OCI-LY1 (cell line): ENCODE data around the gene ECSCR.

ENCODE experiments used
- H2AFZ ChIP-seq: fragments of 200-600 bp; sonication (generic), shearing (Covaris generic); 2 replicates; pipeline ENCODE4 v1.6.0; 2014; ENCODE audit warnings: antibody characterized with exemption, mild to moderate bottlenecking, low read length
- H3F3A ChIP-seq: fragments of 200-600 bp; sonication (generic), shearing (Covaris generic); 2 replicates; pipeline ENCODE4 v1.6.0; 2014; ENCODE audit warnings: mild to moderate bottlenecking, antibody characterized with exemption, low read length, moderate library complexity; ENCODE audit not compliant: insufficient read depth
- H3K27ac ChIP-seq: fragments of 200-600 bp; sonication (generic); 2 replicates; pipeline ENCODE4 v1.5.1; 2014; ENCODE audit warnings: low read length, mixed run types, mild to moderate bottlenecking, low read depth; ENCODE audit not compliant: poor library complexity, severe bottlenecking
- H3K27me3 ChIP-seq: fragments of 200-600 bp; sonication (generic); 2 replicates; pipeline ENCODE4 v1.6.0; 2014; ENCODE audit warnings: antibody characterized with exemption, mild to moderate bottlenecking, low read length, moderate library complexity; ENCODE audit not compliant: insufficient read depth
- H3K36me3 ChIP-seq: fragments of 200-600 bp; sonication (generic); 2 replicates; pipeline ENCODE4 v1.6.1; 2014; ENCODE audit warnings: mild to moderate bottlenecking, antibody characterized with exemption, low read length, moderate library complexity, mixed read lengths; ENCODE audit not compliant: insufficient read depth
- H3K4me1 ChIP-seq: fragments of 200-600 bp; sonication (generic); 2 replicates; pipeline ENCODE4 v1.5.1; 2014; ENCODE audit warnings: mild to moderate bottlenecking, low read length, moderate library complexity; ENCODE audit not compliant: insufficient read depth, severe bottlenecking
- H3K4me2 ChIP-seq: fragments of 200-600 bp; sonication (generic), shearing (Covaris generic); 2 replicates; pipeline ENCODE4 v1.6.1; 2014; ENCODE audit warnings: low read length
- H3K4me3 ChIP-seq: fragments of 200-600 bp; sonication (generic); 2 replicates; pipeline ENCODE4 v1.5.1; 2014; ENCODE audit warnings: low read length, low read depth, mild to moderate bottlenecking, mixed read lengths; ENCODE audit not compliant: poor library complexity, severe bottlenecking
- H3K79me2 ChIP-seq: fragments of 200-600 bp; shearing (Covaris generic); 2 replicates; pipeline ENCODE4 v1.6.1; 2016; ENCODE audit warnings: mixed run types, low read length, mixed read lengths; ENCODE audit not compliant: insufficient read depth
- H3K9ac ChIP-seq: fragments of 200-600 bp; sonication (generic), shearing (Covaris generic); 2 replicates; pipeline ENCODE4 v1.6.1; 2014; ENCODE audit warnings: mild to moderate bottlenecking, low read length, mixed read lengths
- H3K9me2 ChIP-seq: fragments of 200-600 bp; sonication (generic), shearing (Covaris generic); 2 replicates; pipeline ENCODE4 v1.6.1; 2014; ENCODE audit warnings: low read depth, mild to moderate bottlenecking, low read length, mixed read lengths
- H3K9me3 ChIP-seq: fragments of 200-600 bp; shearing (Covaris generic); 2 replicates; pipeline ENCODE4 v1.6.1; 2014; ENCODE audit warnings: low read length, mixed read lengths
- H4K20me1 ChIP-seq: fragments of 200-600 bp; sonication (generic), shearing (Covaris generic); 2 replicates; pipeline ENCODE4 v1.6.0; 2016; ENCODE audit warnings: mild to moderate bottlenecking, low read length; ENCODE audit not compliant: insufficient read depth
- CTCF ChIP-seq: fragments of 200-600 bp; sonication (generic), shearing (Covaris generic); IDR thresholded peaks from 2 replicates; pipeline ENCODE4 v1.5.1; 2017; ENCODE audit warnings: mild to moderate bottlenecking, antibody characterized with exemption, low read length, moderate library complexity, mixed read lengths
- EZH2 ChIP-seq: fragments of 200-600 bp; sonication (generic), shearing (Covaris generic); IDR thresholded peaks from 2 replicates; pipeline ENCODE4 v1.8.0; 2017; ENCODE audit warnings: borderline replicate concordance, mixed run types, mild to moderate bottlenecking, antibody characterized with exemption, low read length, moderate library complexity, mixed read lengths

The ECSCR gene

DNA sequence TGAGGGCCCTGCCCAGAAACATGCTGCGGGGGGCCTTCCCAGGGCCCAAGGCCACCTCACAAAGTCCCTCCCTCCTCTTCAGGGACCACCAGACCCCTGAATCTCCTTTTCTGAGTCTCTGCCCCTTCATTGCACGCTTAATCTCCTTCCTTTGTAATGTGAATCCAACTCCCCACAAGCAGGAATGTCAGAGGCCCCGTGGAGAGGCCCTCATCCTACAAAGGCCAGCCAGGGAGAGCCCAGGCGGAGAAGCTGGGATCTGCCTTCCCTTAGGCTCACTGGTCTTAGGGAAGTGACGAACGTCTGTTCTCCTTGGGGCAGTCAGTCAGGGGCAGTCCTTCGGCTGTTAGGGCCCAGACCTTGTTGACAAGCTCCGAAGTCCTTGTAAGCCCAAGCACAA, 10.6 kb upstream of the ECSCR start:
- TF ChIP-seq EZH2 (no peak), CTCF (no peak)
- Histone ChIP-seq H3K27ac (no peak overlapping the region), H3K4me3 (no peak overlapping the region), H3F3A (no peaks in the 10 kb centered on the region), H3K36me3 (no peaks in the 10 kb centered on the region), H3K9ac (no peak overlapping the region), H3K9me2 (no peaks in the 10 kb centered on the region), H4K20me1 (no peaks in the 10 kb centered on the region), H3K27me3 (peaks cover 22% of the 10 kb centered on the region; the same call in 1 of the 2 replicates), H3K9me3 (no peaks in the 10 kb centered on the region), H3K79me2 (no peaks in the 10 kb centered on the region), H3K4me2 (no peak overlapping the region), H3K4me1 (peaks cover 4% of the 10 kb centered on the region), H2AFZ (no peak overlapping the region)

GRCh38 chr5:139472386-139473030, 10.0 kb upstream of the ECSCR start:
- Histone ChIP-seq H3K36me3 (no peaks in the 10 kb centered on the region), H3K9me3 (no peaks in the 10 kb centered on the region), H3K9ac (no peak overlapping the region), H3F3A (no peaks in the 10 kb centered on the region), H2AFZ (no peak overlapping the region), H3K4me2 (no peak overlapping the region), H3K4me3 (no peak overlapping the region), H3K9me2 (no peaks in the 10 kb centered on the region), H3K79me2 (no peaks in the 10 kb centered on the region), H3K27me3 (peaks cover 22% of the 10 kb centered on the region; the same call in 1 of the 2 replicates), H3K4me1 (peaks cover 4% of the 10 kb centered on the region), H3K27ac (no peak overlapping the region), H4K20me1 (no peaks in the 10 kb centered on the region)
- TF ChIP-seq CTCF (no peak), EZH2 (no peak)

- no peaks in the 10 kb centered on the region for H3K79me2 ChIP-seq
- peaks cover 22% of the 10 kb centered on the region; the same call in 1 of the 2 replicates for H3K27me3 ChIP-seq
- no peaks in the 10 kb centered on the region for H3K36me3 ChIP-seq
- H3K9ac ChIP-seq: no peak within 1 kb of the TSS
- H3K4me1 ChIP-seq: peaks cover 4% of the 10 kb centered on the region
- H3F3A ChIP-seq: no peaks in the 10 kb centered on the region
- no peaks in the 10 kb centered on the region for H3K9me3 ChIP-seq
- no peak for TF ChIP-seq CTCF
- TF ChIP-seq EZH2: no peak
- H3K4me3 ChIP-seq: no peak within 1 kb of the TSS
- no peaks in the 10 kb centered on the region for H4K20me1 ChIP-seq
- H3K27ac ChIP-seq: no peak within 1 kb of the TSS
- no peaks in the 10 kb centered on the region for H3K9me2 ChIP-seq
- H2AFZ ChIP-seq: no peak within 1 kb of the TSS
- H3K4me2 ChIP-seq: no peak within 1 kb of the TSS
Observed at GRCh38 chr5:139470821-139471300, 8.3 kb upstream of the ECSCR start, which contains the start of gene SMIM33. TSS of gene SMIM33 (plus strand) at chr5:139471004. CDS start at chr5:139471122, 118 bp downstream.
